ENCODE results near the gene P2RY14. TPM values are rescaled to one million over a fixed set of nuclear protein-coding genes. Genes with fewer than 3 reads are reported as not detected.

Gene P2RY14
- polyA plus RNA-seq, 1 donor (not counting 4 experiments of a cell fraction or from before 2014, with no cell fraction given), result not detected

- Histone ChIP-seq H3K9ac (ENCODE audit: control insufficient read depth, extremely low read depth, insufficient read depth, low read length) (peak overlapping the region; percentile 74), H2AFZ (ENCODE audit: control insufficient read depth, low read length) (peak overlapping the region; percentile 82), H4K20me1 (ENCODE audit: control insufficient read depth, extremely low read depth, insufficient read depth, low read length) (no peaks in the 10 kb centered on the region), H3K4me2 (ENCODE audit: control insufficient read depth, extremely low read depth, insufficient read depth, low read depth, low read length) (peak overlapping the region; percentile 97), H3K4me1 (ENCODE audit: control insufficient read depth, extremely low read depth, insufficient read depth, low read length) (peaks cover 45% of the 10 kb centered on the region), H3K36me3 (ENCODE audit: control insufficient read depth in 2 of 2, extremely low read depth in 1 of 2, insufficient read depth in 2 of 2, low read length in 2 of 2) (peaks cover 0 to 7% of the 10 kb centered on the region in 2 experiments), H3K79me2 (ENCODE audit: control insufficient read depth, insufficient read depth, low read length) (peaks cover 25% of the 10 kb centered on the region), H3K27me3 (ENCODE audit: control insufficient read depth, extremely low read depth, insufficient read depth, low read length) (no peaks in the 10 kb centered on the region), H3K4me3 (ENCODE audit: control insufficient read depth in 2 of 3, extremely low read depth in 1 of 3, insufficient read depth in 2 of 3, low read depth in 1 of 3, low read length in 3 of 3) (peak overlapping the region; percentile 17 to 60 (median 56)), H3K9me3 (ENCODE audit: control insufficient read depth, low read depth, low read length) (no peaks in the 10 kb centered on the region), H3K27ac (ENCODE audit: control insufficient read depth, insufficient read depth, low read length) (peak overlapping the region; percentile 98), H3K9me1 (ENCODE audit: control insufficient read depth, extremely low read depth, insufficient read depth, low read length) (no peaks in the 10 kb centered on the region)
- TF ChIP-seq CTCF (optimal IDR thresholded peaks at IDR 0.05 in 1 of 3, IDR thresholded peaks at IDR 0.05 in 1 of 3, conservative IDR thresholded peaks at IDR 0.05 in 1 of 3; ENCODE audit: extremely low read depth in 1 of 3, insufficient read depth in 2 of 3, low read length in 3 of 3) (no peak), EZH2 (IDR thresholded peaks at IDR 0.05; ENCODE audit: low read length) (no peak)
- FAIRE-seq (no peak), DNase-seq (ENCODE audit: low read depth, low spot score) (peak; percentile 75)
- dilution Hi-C loops (cut with MboI; ENCODE audit: extremely low pct_ligation_motif_present, low sequenced_read_pairs), result no loop called here
Measured at GRCh38 chr3:151318991-151319390, 40.6 kb upstream of the P2RY14 start.

- Histone ChIP-seq H3K4me3 (ENCODE audit: control insufficient read depth in 2 of 3, extremely low read depth in 1 of 3, insufficient read depth in 2 of 3, low read depth in 1 of 3, low read length in 3 of 3) (peak overlapping the region in 2 of 3 experiments; percentile 56 to 60), H4K20me1 (ENCODE audit: control insufficient read depth, extremely low read depth, insufficient read depth, low read length) (no peaks in the 10 kb centered on the region), H3K79me2 (ENCODE audit: control insufficient read depth, insufficient read depth, low read length) (peaks cover 32% of the 10 kb centered on the region), H3K4me2 (ENCODE audit: control insufficient read depth, extremely low read depth, insufficient read depth, low read depth, low read length) (peak overlapping the region; percentile 97), H3K9me1 (ENCODE audit: control insufficient read depth, extremely low read depth, insufficient read depth, low read length) (no peaks in the 10 kb centered on the region), H3K9ac (ENCODE audit: control insufficient read depth, extremely low read depth, insufficient read depth, low read length) (peak overlapping the region; percentile 74), H3K4me1 (ENCODE audit: control insufficient read depth, extremely low read depth, insufficient read depth, low read length) (peaks cover 45% of the 10 kb centered on the region), H3K27me3 (ENCODE audit: control insufficient read depth, extremely low read depth, insufficient read depth, low read length) (no peaks in the 10 kb centered on the region), H3K27ac (ENCODE audit: control insufficient read depth, insufficient read depth, low read length) (peak overlapping the region; percentile 98), H3K9me3 (ENCODE audit: control insufficient read depth, low read depth, low read length) (no peaks in the 10 kb centered on the region), H3K36me3 (ENCODE audit: control insufficient read depth in 2 of 2, extremely low read depth in 1 of 2, insufficient read depth in 2 of 2, low read length in 2 of 2) (peaks cover 0 to 8% of the 10 kb centered on the region in 2 experiments), H2AFZ (ENCODE audit: control insufficient read depth, low read length) (no peak overlapping the region)
- dilution Hi-C loops (cut with MboI; ENCODE audit: extremely low pct_ligation_motif_present, low sequenced_read_pairs), result no loop called here
- DNase-seq (ENCODE audit: low read depth, low spot score), result no peak
- FAIRE-seq, result peak; percentile 60
- no peak for TF ChIP-seq EZH2 (IDR thresholded peaks at IDR 0.05; ENCODE audit: low read length)
- no peak for TF ChIP-seq CTCF (optimal IDR thresholded peaks at IDR 0.05 in 1 of 3, IDR thresholded peaks at IDR 0.05 in 1 of 3, conservative IDR thresholded peaks at IDR 0.05 in 1 of 3; ENCODE audit: extremely low read depth in 1 of 3, insufficient read depth in 2 of 3, low read length in 3 of 3)
Measured at GRCh38 chr3:151318313-151318712, 40.0 kb upstream of the P2RY14 start.
